Transverse colon (tissue), 4 donors: ENCODE results near the gene ASTN1.

Experiments used
- CTCF ChIP-seq, 5 experiments: fragments of 200-600 bp in 3 of 5; fragments of 450-650 bp in 2 of 5; sonication (generic) in 3 of 5; IDR thresholded peaks; 1 replicate in 2 of 5; 2 replicates in 3 of 5; pipeline ENCODE4 v1.5.1; 2016 to 2017; ENCODE audit warnings: antibody characterized with exemption in 5 of 5, inconsistent platforms in 3 of 5, mild to moderate bottlenecking in 2 of 5, moderate library complexity in 1 of 5
- EP300 ChIP-seq: sonication (generic); formaldehyde crosslinking; IDR thresholded peaks from one replicate; pipeline ENCODE4 v1.6.1; 2017; ENCODE audit warnings: antibody characterized with exemption, low read depth
- POLR2AphosphoS5 ChIP-seq, 3 donors: sonication (generic); formaldehyde crosslinking; IDR thresholded peaks; one replicate each; pipeline ENCODE4 v1.6.1; 2016; ENCODE audit warnings: antibody characterized with exemption in 3 of 3

GRCh38 chr1:176926330-176927086 lies 238.0 kb downstream of the ASTN1 start:
- TF ChIP-seq CTCF (IDR thresholded peaks at IDR 0.05) (no peak), EP300 (no peak), POLR2AphosphoS5 (IDR thresholded peaks at IDR 0.05) (no peak)
